Measurements from ENCODE around the gene RINL. TPM values are rescaled to one million over a fixed set of nuclear protein-coding genes. Genes with fewer than 3 reads are reported as not detected.
A peak's percentile ranks its signal among the peaks of the same experiment; 100 is the strongest.

The RINL gene
- polyA plus RNA-seq, 1 donor (not counting 4 experiments of a cell fraction or from before 2014, with no cell fraction given): 6.3 TPM

DNA sequence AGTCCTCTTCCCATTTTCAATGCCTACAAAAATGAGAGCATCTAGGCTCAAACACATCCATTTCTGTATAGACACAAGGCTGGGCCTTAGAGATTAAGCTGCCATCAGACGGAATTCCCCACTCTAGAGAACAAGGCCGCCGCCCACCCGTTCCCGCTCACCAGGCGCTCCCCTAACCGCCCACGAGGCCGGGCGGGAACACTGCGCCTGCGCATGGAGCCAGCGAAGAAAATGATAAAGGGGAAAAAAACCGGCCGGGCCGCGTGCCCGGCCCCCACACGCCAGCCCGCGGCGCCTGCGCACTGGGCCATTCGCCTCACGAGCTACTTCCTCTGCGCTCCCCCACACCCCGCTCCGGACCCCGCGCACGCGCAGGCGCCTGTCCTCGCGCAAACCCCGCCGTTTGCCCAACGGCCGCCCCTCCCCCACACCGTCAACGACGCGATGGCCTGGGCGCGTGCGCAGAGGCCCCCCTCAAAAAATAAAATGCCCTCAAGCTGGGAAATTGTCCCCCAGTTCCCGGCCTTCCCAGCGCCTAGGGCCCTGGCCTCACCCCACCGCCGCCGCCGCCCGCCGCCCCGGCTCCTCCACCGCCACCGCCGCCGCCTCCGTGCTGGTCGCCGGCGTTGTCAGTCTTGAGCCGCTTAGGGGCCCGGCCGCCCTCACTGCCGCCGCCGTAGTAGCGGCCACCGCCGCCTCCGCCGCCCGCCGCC lies 28.8 kb downstream of the RINL start:
- Histone ChIP-seq H3K9me3 (ENCODE audit: control insufficient read depth, low read depth, low read length) (no peaks in the 10 kb centered on the region), H3K79me2 (ENCODE audit: control insufficient read depth, insufficient read depth, low read length) (peaks cover 46% of the 10 kb centered on the region), H3K36me3 (ENCODE audit: control insufficient read depth in 2 of 2, extremely low read depth in 1 of 2, insufficient read depth in 2 of 2, low read length in 2 of 2) (peaks cover 27 to 35% of the 10 kb centered on the region in 2 experiments), H3K4me2 (ENCODE audit: control insufficient read depth, extremely low read depth, insufficient read depth, low read depth, low read length) (peak overlapping the region; percentile 100), H3K27me3 (ENCODE audit: control insufficient read depth, extremely low read depth, insufficient read depth, low read length) (no peaks in the 10 kb centered on the region), H3K27ac (ENCODE audit: control insufficient read depth, insufficient read depth, low read length) (peak overlapping the region; percentile 99), H3K9me1 (ENCODE audit: control insufficient read depth, extremely low read depth, insufficient read depth, low read length) (peaks cover 2% of the 10 kb centered on the region), H4K20me1 (ENCODE audit: control insufficient read depth, extremely low read depth, insufficient read depth, low read length) (peaks cover 13% of the 10 kb centered on the region), H3K4me3 (ENCODE audit: control insufficient read depth in 2 of 3, extremely low read depth in 1 of 3, insufficient read depth in 2 of 3, low read depth in 1 of 3, low read length in 3 of 3) (peak overlapping the region; percentile 57 to 100 (median 84)), H3K9ac (ENCODE audit: control insufficient read depth, extremely low read depth, insufficient read depth, low read length) (peak overlapping the region; percentile 98), H2AFZ (ENCODE audit: control insufficient read depth, low read length) (no peak overlapping the region), H3K4me1 (ENCODE audit: control insufficient read depth, extremely low read depth, insufficient read depth, low read length) (peaks cover 36% of the 10 kb centered on the region)
- TF ChIP-seq CTCF (optimal IDR thresholded peaks at IDR 0.05 in 1 of 3, IDR thresholded peaks at IDR 0.05 in 1 of 3, conservative IDR thresholded peaks at IDR 0.05 in 1 of 3; ENCODE audit: extremely low read depth in 1 of 3, insufficient read depth in 2 of 3, low read length in 3 of 3) (no peak), EZH2 (IDR thresholded peaks at IDR 0.05; ENCODE audit: low read length) (no peak)
- dilution Hi-C loops (cut with MboI; ENCODE audit: extremely low pct_ligation_motif_present, low sequenced_read_pairs): no loop called here
- FAIRE-seq (no peak), DNase-seq (ENCODE audit: low read depth, low spot score) (no peak)

- TF ChIP-seq EZH2 (IDR thresholded peaks at IDR 0.05; ENCODE audit: low read length) (no peak), CTCF (optimal IDR thresholded peaks at IDR 0.05 in 1 of 3, IDR thresholded peaks at IDR 0.05 in 1 of 3, conservative IDR thresholded peaks at IDR 0.05 in 1 of 3; ENCODE audit: extremely low read depth in 1 of 3, insufficient read depth in 2 of 3, low read length in 3 of 3) (no peak)
- Histone ChIP-seq H3K9ac (ENCODE audit: control insufficient read depth, extremely low read depth, insufficient read depth, low read length) (peak overlapping the region; percentile 98), H3K4me3 (ENCODE audit: control insufficient read depth in 2 of 3, extremely low read depth in 1 of 3, insufficient read depth in 2 of 3, low read depth in 1 of 3, low read length in 3 of 3) (peak overlapping the region; percentile 57 to 100 (median 84)), H3K36me3 (ENCODE audit: control insufficient read depth in 2 of 2, extremely low read depth in 1 of 2, insufficient read depth in 2 of 2, low read length in 2 of 2) (peaks cover 35 to 42% of the 10 kb centered on the region in 2 experiments), H3K27ac (ENCODE audit: control insufficient read depth, insufficient read depth, low read length) (peak overlapping the region; percentile 99), H4K20me1 (ENCODE audit: control insufficient read depth, extremely low read depth, insufficient read depth, low read length) (peaks cover 18% of the 10 kb centered on the region), H3K79me2 (ENCODE audit: control insufficient read depth, insufficient read depth, low read length) (peaks cover 54% of the 10 kb centered on the region), H2AFZ (ENCODE audit: control insufficient read depth, low read length) (no peak overlapping the region), H3K4me1 (ENCODE audit: control insufficient read depth, extremely low read depth, insufficient read depth, low read length) (peaks cover 36% of the 10 kb centered on the region), H3K4me2 (ENCODE audit: control insufficient read depth, extremely low read depth, insufficient read depth, low read depth, low read length) (peak overlapping the region; percentile 100), H3K9me1 (ENCODE audit: control insufficient read depth, extremely low read depth, insufficient read depth, low read length) (peaks cover 2% of the 10 kb centered on the region), H3K27me3 (ENCODE audit: control insufficient read depth, extremely low read depth, insufficient read depth, low read length) (no peaks in the 10 kb centered on the region), H3K9me3 (ENCODE audit: control insufficient read depth, low read depth, low read length) (no peaks in the 10 kb centered on the region)
- FAIRE-seq (no peak), DNase-seq (ENCODE audit: low read depth, low spot score) (no peak)
- dilution Hi-C loops (cut with MboI; ENCODE audit: extremely low pct_ligation_motif_present, low sequenced_read_pairs): no loop called here
These were observed 29.6 kb downstream of the RINL start for GRCh38 chr19:38848299-38849146.
